Measurements from ENCODE around the gene TMEM106C. TPM values are rescaled to one million over a fixed set of nuclear protein-coding genes. Genes with fewer than 3 reads are reported as not detected.

The TMEM106C gene
- total RNA-seq, 1 experiment from 2014 or later: 99.4 TPM

- no peaks in the 10 kb centered on the region for H3K9me3 ChIP-seq (ENCODE audit: insufficient read depth, low read depth)
- H4K20me1 ChIP-seq (ENCODE audit: insufficient read depth): no peaks in the 10 kb centered on the region
- ChIA-PET POLR2A (ENCODE audit: unreplicated experiment) (no interaction called here), CTCF (no interaction called here)
- H3K4me2 ChIP-seq: no peak overlapping the region
- H3F3A ChIP-seq (ENCODE audit: insufficient read depth, low read depth): peaks cover 20% of the 10 kb centered on the region
- H3K36me3 ChIP-seq (ENCODE audit: low read depth): no peaks in the 10 kb centered on the region
- no peak overlapping the region for H2AFZ ChIP-seq
- H3K27me3 ChIP-seq (ENCODE audit: insufficient read depth, low read depth): no peaks in the 10 kb centered on the region
- no peak overlapping the region for H3K4me3 ChIP-seq
- H3K79me2 ChIP-seq (ENCODE audit: low read depth): no peaks in the 10 kb centered on the region
- H3K9me2 ChIP-seq (ENCODE audit: insufficient read depth): no peaks in the 10 kb centered on the region
- DNase-seq: no peak
- no TSS peak for BruUV-seq (replicated peaks)
- TF ChIP-seq, protein P1, sequence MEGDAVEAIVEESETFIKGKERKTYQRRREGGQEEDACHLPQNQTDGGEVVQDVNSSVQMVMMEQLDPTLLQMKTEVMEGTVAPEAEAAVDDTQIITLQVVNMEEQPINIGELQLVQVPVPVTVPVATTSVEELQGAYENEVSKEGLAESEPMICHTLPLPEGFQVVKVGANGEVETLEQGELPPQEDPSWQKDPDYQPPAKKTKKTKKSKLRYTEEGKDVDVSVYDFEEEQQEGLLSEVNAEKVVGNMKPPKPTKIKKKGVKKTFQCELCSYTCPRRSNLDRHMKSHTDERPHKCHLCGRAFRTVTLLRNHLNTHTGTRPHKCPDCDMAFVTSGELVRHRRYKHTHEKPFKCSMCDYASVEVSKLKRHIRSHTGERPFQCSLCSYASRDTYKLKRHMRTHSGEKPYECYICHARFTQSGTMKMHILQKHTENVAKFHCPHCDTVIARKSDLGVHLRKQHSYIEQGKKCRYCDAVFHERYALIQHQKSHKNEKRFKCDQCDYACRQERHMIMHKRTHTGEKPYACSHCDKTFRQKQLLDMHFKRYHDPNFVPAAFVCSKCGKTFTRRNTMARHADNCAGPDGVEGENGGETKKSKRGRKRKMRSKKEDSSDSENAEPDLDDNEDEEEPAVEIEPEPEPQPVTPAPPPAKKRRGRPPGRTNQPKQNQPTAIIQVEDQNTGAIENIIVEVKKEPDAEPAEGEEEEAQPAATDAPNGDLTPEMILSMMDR (conservative IDR thresholded peaks at IDR 0.05): no peak
- no peak for TF ChIP-seq EZH2 (IDR thresholded peaks at IDR 0.05; ENCODE audit: low read depth)
- intact Hi-C loops (cut with micrococcal nuclease; ENCODE audit: unreplicated experiment): no loop called here
- H3K27ac ChIP-seq: no peak overlapping the region
- peaks cover 52% of the 10 kb centered on the region for H3K4me1 ChIP-seq (replicated peaks; ENCODE audit: insufficient read depth)
These were observed 21.4 kb upstream of the TMEM106C start for GRCh38 chr12:47941871-47942613.

DNA sequence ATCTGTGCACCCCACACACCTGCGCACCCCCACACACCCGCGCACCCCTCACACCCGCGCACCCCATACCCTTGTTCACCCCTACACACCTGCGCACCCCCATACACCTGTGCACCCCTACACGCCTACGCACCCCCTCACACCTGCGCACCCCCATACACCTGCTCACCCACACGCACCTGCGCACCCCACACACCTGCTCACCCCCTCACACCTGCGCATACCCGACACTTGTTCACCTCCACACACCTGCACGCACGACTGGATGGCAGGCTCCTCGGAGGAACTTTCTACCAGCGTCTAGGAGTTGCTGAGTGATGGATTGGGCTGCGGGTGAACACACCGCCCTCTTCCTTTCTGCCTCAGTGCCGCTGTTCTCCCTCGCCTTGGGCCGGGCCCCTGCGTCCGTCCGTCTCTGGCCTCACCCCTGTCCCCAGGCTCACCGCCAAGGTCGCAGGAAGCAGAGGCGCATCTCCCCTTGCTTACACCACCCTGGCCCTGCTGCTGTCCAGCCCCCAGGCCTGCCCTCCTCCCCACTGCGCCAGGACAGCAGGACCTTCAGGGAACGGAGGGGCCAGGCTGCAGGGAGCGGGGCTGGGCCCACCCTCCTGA, 20.7 kb upstream of the TMEM106C start:
- BruUV-seq (replicated peaks): no TSS peak
- ChIA-PET POLR2A (ENCODE audit: unreplicated experiment) (no interaction called here), CTCF (no interaction called here)
- H3K9me3 ChIP-seq (ENCODE audit: insufficient read depth, low read depth): no peaks in the 10 kb centered on the region
- H3K9me2 ChIP-seq (ENCODE audit: insufficient read depth): no peaks in the 10 kb centered on the region
- no peak for TF ChIP-seq EZH2 (IDR thresholded peaks at IDR 0.05; ENCODE audit: low read depth)
- TF ChIP-seq, protein P1 (conservative IDR thresholded peaks at IDR 0.05): no peak
- H3K27ac ChIP-seq: no peak overlapping the region
- DNase-seq: no peak
- no peak overlapping the region for H3K4me3 ChIP-seq
- no peaks in the 10 kb centered on the region for H3K36me3 ChIP-seq (ENCODE audit: low read depth)
- H3K27me3 ChIP-seq (ENCODE audit: insufficient read depth, low read depth): no peaks in the 10 kb centered on the region
- peaks cover 55% of the 10 kb centered on the region for H3K4me1 ChIP-seq (replicated peaks; ENCODE audit: insufficient read depth)
- H3K4me2 ChIP-seq: no peak overlapping the region
- no peak overlapping the region for H2AFZ ChIP-seq
- intact Hi-C loops (cut with micrococcal nuclease; ENCODE audit: unreplicated experiment): no loop called here
- peaks cover 23% of the 10 kb centered on the region for H3F3A ChIP-seq (ENCODE audit: insufficient read depth, low read depth)
- H3K79me2 ChIP-seq (ENCODE audit: low read depth): no peaks in the 10 kb centered on the region
- no peaks in the 10 kb centered on the region for H4K20me1 ChIP-seq (ENCODE audit: insufficient read depth)

GRCh38 chr12:47943623-47944340, 19.6 kb upstream of the TMEM106C start:
- DNase-seq: peak in 1 of 2 experiments; percentile 63
- POLR2A ChIA-PET (ENCODE audit: unreplicated experiment): no interaction called here
- TF ChIP-seq, protein P1 (conservative IDR thresholded peaks at IDR 0.05): no peak
- no peak for TF ChIP-seq EZH2 (IDR thresholded peaks at IDR 0.05; ENCODE audit: low read depth)

More at GRCh38 chr12:47943623-47944340, 19.6 kb upstream of the TMEM106C start:
- no TSS peak for BruUV-seq (replicated peaks)
- no peak overlapping the region for H3K27ac ChIP-seq
- no peaks in the 10 kb centered on the region for H3K9me3 ChIP-seq (ENCODE audit: insufficient read depth, low read depth)
- no peak overlapping the region for H3K4me2 ChIP-seq
- H3K9me2 ChIP-seq (ENCODE audit: insufficient read depth): no peaks in the 10 kb centered on the region
- H3K4me1 ChIP-seq (replicated peaks; ENCODE audit: insufficient read depth): peaks cover 46% of the 10 kb centered on the region
- H2AFZ ChIP-seq: no peak overlapping the region
- peaks cover 17% of the 10 kb centered on the region for H3F3A ChIP-seq (ENCODE audit: insufficient read depth, low read depth)
- H4K20me1 ChIP-seq (ENCODE audit: insufficient read depth): no peaks in the 10 kb centered on the region
- H3K36me3 ChIP-seq (ENCODE audit: low read depth): no peaks in the 10 kb centered on the region
- H3K79me2 ChIP-seq (ENCODE audit: low read depth): no peaks in the 10 kb centered on the region
- intact Hi-C loops (cut with micrococcal nuclease; ENCODE audit: unreplicated experiment): no loop called here
- CTCF ChIA-PET: no interaction called here
- no peak overlapping the region for H3K4me3 ChIP-seq
- no peaks in the 10 kb centered on the region for H3K27me3 ChIP-seq (ENCODE audit: insufficient read depth, low read depth)
